IPS-20b (cell line): ENCODE results near the gene ADCY5.

Source experiments
- H3K27ac ChIP-seq: one replicate; pipeline ENCODE4 v1.5.1; 2013; ENCODE audit warnings: low read length
- H3K27me3 ChIP-seq: 2 replicates; pipeline ENCODE4 v1.6.1; 2013; ENCODE audit warnings: mild to moderate bottlenecking, low read length, inconsistent platforms; ENCODE audit not compliant: insufficient read depth
- H3K36me3 ChIP-seq: 2 replicates; pipeline ENCODE4 v1.6.1; 2013; ENCODE audit warnings: low read depth, mild to moderate bottlenecking, inconsistent platforms, low read length, moderate library complexity; ENCODE audit not compliant: insufficient read depth
- H3K4me1 ChIP-seq: 2 replicates; pipeline ENCODE4 v1.6.1; 2013; ENCODE audit warnings: mild to moderate bottlenecking, control low read depth, inconsistent platforms, low read length, moderate library complexity; ENCODE audit not compliant: insufficient read depth
- H3K4me3 ChIP-seq: 2 replicates; pipeline ENCODE4 v1.5.1; 2013; ENCODE audit warnings: mild to moderate bottlenecking, low read length, inconsistent platforms
- H3K9ac ChIP-seq: 2 replicates; pipeline ENCODE4 v1.6.1; 2013; ENCODE audit warnings: low read depth, mild to moderate bottlenecking, inconsistent platforms, low read length, moderate library complexity
- H3K9me3 ChIP-seq: 2 replicates; pipeline ENCODE4 v1.6.1; 2013; ENCODE audit warnings: mild to moderate bottlenecking, low read depth, low read length, inconsistent platforms; ENCODE audit not compliant: insufficient read depth

ADCY5 gene

GRCh38 chr3:123367467-123368154 lies 81.3 kb downstream of the ADCY5 start:
- H3K4me3 ChIP-seq, result no peak overlapping the region
- no peak overlapping the region for H3K27ac ChIP-seq
- H3K36me3 ChIP-seq, result no peaks in the 10 kb centered on the region
- H3K4me1 ChIP-seq, result no peaks in the 10 kb centered on the region
- no peaks in the 10 kb centered on the region for H3K9me3 ChIP-seq
- H3K27me3 ChIP-seq, result no peaks in the 10 kb centered on the region
- no peak overlapping the region for H3K9ac ChIP-seq

DNA sequence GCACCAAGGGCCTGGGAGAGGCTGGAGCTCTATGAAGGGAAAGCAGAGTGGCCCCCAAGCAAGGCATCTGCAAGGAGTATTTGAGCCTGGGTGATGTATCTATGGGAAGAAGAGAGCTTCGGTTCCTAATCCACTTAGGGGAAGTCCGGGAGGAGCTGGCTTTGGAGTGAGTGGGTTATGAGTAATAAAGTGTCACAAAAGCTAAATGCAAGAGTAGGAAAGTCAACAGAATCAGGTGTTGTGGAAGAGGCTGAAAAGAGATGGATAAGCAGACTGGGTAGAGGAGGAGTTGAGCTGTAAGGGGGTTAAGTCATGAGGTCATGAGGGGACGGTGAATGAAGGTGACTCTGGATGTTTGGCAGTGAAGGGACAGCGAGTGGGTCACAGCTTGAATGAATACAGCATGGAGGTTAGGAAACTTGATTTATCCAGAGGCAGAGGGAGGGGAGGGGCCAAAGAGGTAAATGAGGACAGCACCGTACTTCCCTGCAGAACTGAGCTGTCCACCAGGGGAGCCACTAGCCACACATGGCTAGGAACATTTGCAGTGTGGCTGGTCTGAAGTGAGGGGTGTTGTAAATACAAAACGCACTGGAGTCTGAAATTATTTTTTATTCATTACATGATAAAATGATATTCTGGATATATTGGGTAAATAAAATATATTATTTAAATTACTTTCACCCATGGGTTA lies 83.3 kb downstream of the ADCY5 start:
- Histone ChIP-seq H3K36me3 (no peaks in the 10 kb centered on the region), H3K9me3 (no peaks in the 10 kb centered on the region), H3K9ac (no peak overlapping the region), H3K4me3 (no peak overlapping the region), H3K27ac (no peak overlapping the region), H3K27me3 (no peaks in the 10 kb centered on the region), H3K4me1 (no peaks in the 10 kb centered on the region)

DNA sequence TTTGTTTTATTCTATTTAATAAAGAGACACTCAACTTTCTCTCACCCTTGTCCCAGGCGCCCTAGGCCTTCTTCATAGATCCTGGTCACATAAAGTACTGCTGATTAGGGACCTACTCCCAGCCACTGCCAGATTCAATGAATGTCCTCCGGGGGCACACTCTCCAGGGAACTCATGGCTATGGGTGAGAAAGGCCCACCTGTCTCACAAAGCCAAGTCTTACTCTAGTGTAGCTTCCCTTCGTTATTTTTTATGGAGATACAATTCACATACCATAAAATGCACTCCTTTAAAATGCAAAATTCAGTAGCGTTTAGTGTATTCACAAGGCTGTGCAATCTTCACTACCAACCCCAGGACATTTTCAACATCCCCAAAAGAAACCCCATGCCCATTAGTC lies 87.8 kb downstream of the ADCY5 start:
- no peaks in the 10 kb centered on the region for H3K9me3 ChIP-seq
- no peak overlapping the region for H3K9ac ChIP-seq
- no peak overlapping the region for H3K4me3 ChIP-seq
- H3K27me3 ChIP-seq, result no peaks in the 10 kb centered on the region
- no peak overlapping the region for H3K27ac ChIP-seq
- H3K36me3 ChIP-seq, result no peaks in the 10 kb centered on the region
- no peaks in the 10 kb centered on the region for H3K4me1 ChIP-seq

DNA sequence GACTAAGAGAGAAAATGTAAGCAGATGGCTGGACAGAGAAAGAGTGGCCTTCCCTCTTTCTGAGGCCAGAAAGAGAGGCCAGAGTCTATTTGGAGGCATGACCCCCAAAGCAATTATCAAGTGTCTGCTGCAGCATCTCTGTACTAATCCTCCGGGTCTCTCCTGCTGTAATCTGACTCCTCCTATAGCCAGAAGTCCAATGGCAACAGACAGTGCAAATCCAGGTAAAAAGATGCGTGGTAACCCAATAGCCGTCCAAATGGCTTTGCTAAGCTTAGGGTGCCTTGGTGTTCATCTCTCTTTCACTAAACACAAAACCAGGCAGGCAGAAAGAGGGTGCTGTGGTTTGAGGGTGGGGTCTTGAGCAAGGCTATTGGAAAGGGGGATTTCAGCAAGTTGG lies 91.6 kb downstream of the ADCY5 start:
- Histone ChIP-seq H3K9me3 (peaks cover 8% of the 10 kb centered on the region), H3K27ac (no peak overlapping the region), H3K9ac (no peak overlapping the region), H3K4me3 (no peak overlapping the region), H3K4me1 (no peaks in the 10 kb centered on the region), H3K27me3 (no peaks in the 10 kb centered on the region), H3K36me3 (no peaks in the 10 kb centered on the region)

- Histone ChIP-seq H3K9ac (no peak overlapping the region), H3K36me3 (no peaks in the 10 kb centered on the region), H3K27ac (no peak overlapping the region), H3K4me3 (no peak overlapping the region), H3K4me1 (0 out of 2 replicates have a peak, but pooled peaks cover 3% of the 10 kb centered on the region), H3K27me3 (no peaks in the 10 kb centered on the region), H3K9me3 (peaks cover 8% of the 10 kb centered on the region)
Measured at GRCh38 chr3:123353850-123354233, 95.0 kb downstream of the ADCY5 start.

DNA sequence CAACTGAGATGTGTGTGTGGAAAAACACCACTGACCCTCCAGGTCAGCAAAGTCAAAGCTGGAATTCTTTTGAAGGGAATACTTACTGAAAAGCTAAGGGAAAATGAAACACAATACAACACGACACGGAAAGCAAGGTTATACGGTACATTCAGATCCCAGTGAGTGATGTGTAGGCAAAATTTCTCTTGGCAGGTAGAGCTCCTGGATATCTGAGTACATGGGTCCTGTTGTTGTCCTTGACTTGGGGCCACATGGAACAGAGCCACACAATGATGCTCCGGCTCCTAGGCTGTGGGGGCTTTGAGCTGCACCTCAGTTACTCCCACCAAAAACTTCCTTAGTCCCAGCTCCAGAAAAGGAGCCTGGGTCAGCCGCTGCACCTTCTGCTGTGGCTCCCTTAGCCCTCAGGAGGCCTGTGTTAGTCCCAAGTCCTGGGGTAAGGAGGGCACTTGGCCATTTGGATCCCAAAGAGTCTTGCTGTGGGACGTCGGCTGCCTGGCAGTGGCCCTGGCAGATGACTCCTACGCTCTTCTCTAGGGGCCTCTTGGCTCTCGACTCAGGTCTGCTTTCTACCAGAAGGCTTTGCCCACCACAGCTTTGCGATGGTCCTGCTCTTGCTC lies 95.6 kb downstream of the ADCY5 start:
- H3K4me1 ChIP-seq, result 0 out of 2 replicates have a peak, but pooled peaks cover 3% of the 10 kb centered on the region

DNA sequence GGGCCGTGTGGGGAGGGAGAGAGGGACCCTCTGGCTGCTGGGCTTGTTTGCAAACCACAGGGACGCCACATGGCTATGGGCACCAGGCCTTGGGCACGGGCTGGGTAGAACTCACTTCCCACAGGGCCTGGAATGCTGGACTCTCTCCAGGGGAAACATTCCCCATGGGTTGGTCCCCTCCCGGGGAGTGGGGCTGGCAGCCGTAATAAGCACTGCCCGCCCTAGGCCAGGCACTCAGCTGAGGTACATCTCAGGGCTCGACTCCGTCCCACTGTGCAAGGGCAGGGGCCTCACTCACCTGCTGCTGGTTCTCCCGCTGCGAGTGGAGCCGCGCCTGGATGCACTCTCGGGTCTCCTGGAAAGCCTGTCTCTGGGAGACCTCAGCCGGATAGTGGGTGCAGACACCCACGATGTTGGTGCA lies 96.7 kb downstream of the ADCY5 start:
- H3K4me1 ChIP-seq, result 0 out of 2 replicates have a peak, but pooled peaks cover 3% of the 10 kb centered on the region
- peaks cover 8% of the 10 kb centered on the region for H3K9me3 ChIP-seq
- H3K27ac ChIP-seq, result no peak overlapping the region
- no peak overlapping the region for H3K4me3 ChIP-seq
- no peaks in the 10 kb centered on the region for H3K27me3 ChIP-seq
- no peaks in the 10 kb centered on the region for H3K36me3 ChIP-seq
- no peak overlapping the region for H3K9ac ChIP-seq

More for the DNA sequence above, 95.6 kb downstream of the ADCY5 start:
- no peaks in the 10 kb centered on the region for H3K27me3 ChIP-seq
- H3K9me3 ChIP-seq, result peaks cover 8% of the 10 kb centered on the region
- H3K4me3 ChIP-seq, result no peak overlapping the region
- H3K9ac ChIP-seq, result no peak overlapping the region
- no peaks in the 10 kb centered on the region for H3K36me3 ChIP-seq
- H3K27ac ChIP-seq, result no peak overlapping the region

- no peak overlapping the region for H3K9ac ChIP-seq
- H3K4me3 ChIP-seq, result no peak overlapping the region
- peaks cover 8% of the 10 kb centered on the region for H3K9me3 ChIP-seq
- no peak overlapping the region for H3K27ac ChIP-seq
- H3K36me3 ChIP-seq, result no peaks in the 10 kb centered on the region
- H3K27me3 ChIP-seq, result no peaks in the 10 kb centered on the region
- 0 out of 2 replicates have a peak, but pooled peaks cover 3% of the 10 kb centered on the region for H3K4me1 ChIP-seq
Measured at GRCh38 chr3:123351501-123351900, 97.4 kb downstream of the ADCY5 start.

- H3K36me3 ChIP-seq, result no peaks in the 10 kb centered on the region
- no peak overlapping the region for H3K9ac ChIP-seq
Measured at GRCh38 chr3:123350971-123351370, 97.9 kb downstream of the ADCY5 start.

GRCh38 chr3:123349566-123350435 lies 99.1 kb downstream of the ADCY5 start:
- H3K4me3 ChIP-seq, result no peak overlapping the region
- no peaks in the 10 kb centered on the region for H3K27me3 ChIP-seq
- no peaks in the 10 kb centered on the region for H3K36me3 ChIP-seq
- peaks cover 2% of the 10 kb centered on the region for H3K9me3 ChIP-seq
- peaks cover 6% of the 10 kb centered on the region; the same call in 1 of the 2 replicates for H3K4me1 ChIP-seq
- no peak overlapping the region for H3K27ac ChIP-seq
- H3K9ac ChIP-seq, result no peak overlapping the region

More at GRCh38 chr3:123350971-123351370, 97.9 kb downstream of the ADCY5 start:
- Histone ChIP-seq H3K4me3 (no peak overlapping the region), H3K4me1 (0 out of 2 replicates have a peak, but pooled peaks cover 3% of the 10 kb centered on the region), H3K27me3 (no peaks in the 10 kb centered on the region), H3K27ac (no peak overlapping the region), H3K9me3 (peaks cover 8% of the 10 kb centered on the region)

GRCh38 chr3:123349201-123349535 lies 99.7 kb downstream of the ADCY5 start:
- H3K9ac ChIP-seq, result no peak overlapping the region
- no peak overlapping the region for H3K27ac ChIP-seq
- H3K36me3 ChIP-seq, result no peaks in the 10 kb centered on the region
- H3K27me3 ChIP-seq, result no peaks in the 10 kb centered on the region
- H3K4me1 ChIP-seq, result peaks cover 12% of the 10 kb centered on the region; the same call in 1 of the 2 replicates
- H3K4me3 ChIP-seq, result no peak overlapping the region
- H3K9me3 ChIP-seq, result no peaks in the 10 kb centered on the region
